DMS53 treated with DMSO at 0.1 percent for 48 hours (cell line): ENCODE data around the gene RILPL2.
"Not testable (repeated sequence)": the region's sequence is repeated elsewhere in the genome, so short reads cannot be mapped to it uniquely, and the experiment has no call there.

Experiments
- DNase-seq: peaks from one replicate; lab custom pipeline; 2025; ENCODE audit not compliant: unreplicated experiment; lab: John Stamatoyannopoulos, UW

The RILPL2 gene

DNA sequence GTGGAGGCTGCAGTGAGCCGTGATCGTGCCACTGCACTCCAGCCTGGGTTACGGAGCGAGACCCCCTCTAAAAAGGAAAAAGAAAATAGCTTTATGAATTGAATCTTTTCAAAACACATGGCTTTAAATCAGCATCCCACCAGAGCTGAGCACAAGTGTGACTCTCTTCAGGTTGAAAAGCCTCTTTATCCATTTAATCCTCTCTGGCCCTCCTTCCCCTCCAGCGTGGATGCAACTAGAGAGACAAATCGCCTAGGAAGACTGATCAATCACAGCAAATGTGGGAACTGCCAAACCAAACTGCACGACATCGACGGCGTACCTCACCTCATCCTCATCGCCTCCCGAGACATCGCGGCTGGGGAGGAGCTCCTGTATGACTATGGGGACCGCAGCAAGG is 29.2 kb downstream of the RILPL2 start:
- not testable (repeated sequence) for DNase-seq

DNA sequence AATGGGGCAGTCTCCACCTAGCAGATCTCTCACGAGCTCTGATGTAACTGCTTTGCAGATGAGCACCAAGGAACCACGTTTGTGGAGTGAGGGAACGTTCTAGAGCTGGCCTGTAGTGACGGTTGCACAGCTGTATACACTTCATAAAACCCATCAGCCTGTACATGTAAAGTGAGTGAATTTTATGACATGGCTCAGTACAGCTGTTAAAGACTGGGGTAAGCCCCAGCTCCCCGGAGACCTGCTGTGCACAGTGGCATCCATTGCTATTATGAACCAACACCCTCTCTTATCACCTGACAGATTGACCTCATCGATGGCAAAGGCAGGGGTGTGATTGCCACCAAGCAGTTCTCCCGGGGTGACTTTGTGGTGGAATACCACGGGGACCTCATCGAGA is 31.9 kb downstream of the RILPL2 start:
- DNase-seq = no peak

DNA sequence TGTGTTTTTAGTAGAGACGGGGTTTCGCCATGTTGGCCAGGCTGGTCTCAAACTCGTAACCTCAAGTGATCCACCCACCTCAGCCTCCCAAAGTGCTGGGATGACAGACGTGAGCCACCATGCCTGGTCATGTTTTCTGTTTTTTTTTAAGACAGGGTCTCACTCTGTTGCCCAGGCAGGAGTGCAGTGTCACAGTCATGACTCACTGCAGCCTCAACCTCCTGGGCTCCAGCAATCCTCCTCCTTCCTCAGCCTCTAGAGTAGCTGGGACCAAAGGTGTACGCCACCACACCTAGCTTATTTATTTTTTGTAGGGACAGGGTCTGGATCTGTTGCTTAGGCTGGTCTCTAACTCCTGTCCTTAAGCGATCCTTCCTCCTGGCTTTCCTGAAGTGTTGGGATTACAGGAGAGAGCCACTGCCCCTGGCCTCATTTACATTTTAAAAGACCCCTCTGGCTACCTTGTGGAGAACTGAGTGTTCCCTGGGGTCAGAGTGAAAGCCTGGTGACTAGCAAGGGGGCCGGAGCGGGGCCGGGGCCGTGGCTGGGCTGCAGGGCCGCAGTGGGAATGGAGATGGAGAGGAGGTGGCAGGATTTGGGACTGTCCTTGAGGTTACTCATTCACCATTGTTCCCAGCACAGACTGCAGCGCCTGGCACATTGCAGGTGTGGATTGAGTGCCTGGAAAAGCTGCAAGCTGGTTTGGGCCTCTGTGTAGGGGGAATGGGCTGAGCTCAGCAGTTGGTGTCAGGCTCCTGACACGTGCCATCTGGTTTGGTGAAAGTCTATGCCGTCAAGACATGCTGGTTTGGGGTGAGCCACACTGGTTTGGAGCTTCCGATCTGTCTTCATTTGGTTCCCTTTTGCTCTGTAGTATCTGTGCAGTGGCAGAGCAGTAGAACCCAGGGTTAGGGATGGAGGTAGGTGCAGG is 34.5 kb downstream of the RILPL2 start:
- DNase-seq = no peak

DNA sequence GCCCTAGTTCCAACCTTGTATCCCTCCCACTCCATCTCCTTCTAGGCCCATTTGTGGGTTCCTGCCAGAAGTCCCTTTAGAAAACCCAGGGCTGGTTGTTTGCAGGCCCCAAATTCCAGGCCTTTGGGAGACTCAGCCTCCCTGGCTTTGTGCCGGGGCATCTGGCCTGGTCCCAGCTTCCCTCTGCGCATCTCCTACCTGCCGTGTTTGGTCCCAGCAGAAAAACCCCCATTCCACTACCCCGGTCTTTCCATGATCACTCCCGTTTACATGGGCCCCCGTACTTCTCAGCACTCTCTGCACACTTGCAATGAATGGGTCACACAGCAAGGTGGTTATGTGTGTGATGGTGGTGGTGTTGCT is 37.2 kb downstream of the RILPL2 start:
- no peak for DNase-seq

DNA sequence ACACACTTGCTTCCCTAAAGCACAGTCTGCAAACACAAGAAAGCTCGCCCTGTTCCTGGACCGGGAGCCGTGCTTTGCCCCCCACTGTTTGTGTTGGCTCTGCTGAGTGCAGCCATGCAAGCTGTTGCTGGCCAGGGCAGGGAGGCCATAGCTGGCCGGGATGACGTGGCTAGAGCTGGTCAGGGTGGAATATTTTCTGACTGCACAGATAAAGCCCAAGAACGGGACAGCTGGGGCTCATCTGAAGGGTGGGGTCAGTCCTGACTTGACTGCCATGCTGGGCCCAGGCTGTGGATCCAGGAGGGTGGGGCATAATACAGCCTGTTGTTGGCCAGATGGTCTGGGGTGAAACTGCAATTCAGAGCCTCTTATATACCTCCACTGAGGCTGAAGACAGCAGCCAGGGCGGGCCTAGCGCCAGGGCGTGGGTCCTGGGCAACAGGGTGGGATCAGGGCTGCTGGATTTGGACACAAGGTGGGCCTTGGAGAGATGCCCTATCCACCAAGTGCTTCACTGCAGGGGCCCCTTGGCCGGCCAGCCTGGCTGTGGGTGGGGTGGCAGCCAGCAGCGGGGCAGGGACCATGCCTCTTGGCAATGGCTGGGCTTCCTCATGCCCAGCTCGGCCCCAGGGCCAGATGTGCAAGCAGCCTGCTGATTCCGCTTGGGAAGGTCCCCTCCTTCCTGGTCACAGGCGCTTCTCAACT is 37.8 kb downstream of the RILPL2 start:
- DNase-seq = no peak

DNA sequence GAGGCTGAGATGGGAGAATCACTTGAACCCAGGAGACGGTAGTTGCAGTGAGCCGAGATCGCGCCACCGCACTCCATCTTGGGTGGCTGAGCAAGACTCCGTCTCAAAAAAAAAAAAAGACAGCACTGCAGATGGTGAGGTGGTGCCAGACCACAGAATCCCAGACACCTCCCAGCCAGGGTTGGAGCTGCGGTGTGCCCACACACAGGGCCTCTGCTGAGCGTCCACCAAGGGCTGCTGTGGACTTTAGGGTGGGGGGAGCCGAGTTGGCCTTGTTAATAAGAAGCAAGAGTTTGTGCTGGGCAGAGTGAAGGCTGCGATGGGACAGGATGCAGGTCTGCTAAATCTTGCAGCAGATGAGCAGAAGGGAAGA is 38.3 kb downstream of the RILPL2 start:
- no peak for DNase-seq

DNA sequence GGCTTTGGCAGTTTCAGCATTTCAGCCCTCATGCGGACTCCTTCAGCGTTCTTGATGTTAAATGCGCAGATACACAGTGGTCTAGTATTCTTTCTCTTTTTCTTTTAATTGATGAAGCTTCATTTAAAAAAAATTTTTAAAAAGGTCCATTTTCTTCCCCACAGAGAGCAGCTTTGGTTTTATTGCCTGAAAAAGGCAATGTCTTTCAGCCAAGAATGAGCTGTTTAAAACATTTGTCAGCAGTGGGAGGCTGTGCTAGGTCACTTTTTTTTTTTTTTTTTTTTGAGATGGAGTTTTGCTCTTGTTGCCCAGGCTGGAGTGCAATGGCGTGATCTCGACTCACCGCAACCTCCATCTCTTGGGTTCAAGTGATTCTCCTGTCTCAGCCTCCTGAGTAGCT is 39.1 kb downstream of the RILPL2 start:
- DNase-seq = no peak

DNA sequence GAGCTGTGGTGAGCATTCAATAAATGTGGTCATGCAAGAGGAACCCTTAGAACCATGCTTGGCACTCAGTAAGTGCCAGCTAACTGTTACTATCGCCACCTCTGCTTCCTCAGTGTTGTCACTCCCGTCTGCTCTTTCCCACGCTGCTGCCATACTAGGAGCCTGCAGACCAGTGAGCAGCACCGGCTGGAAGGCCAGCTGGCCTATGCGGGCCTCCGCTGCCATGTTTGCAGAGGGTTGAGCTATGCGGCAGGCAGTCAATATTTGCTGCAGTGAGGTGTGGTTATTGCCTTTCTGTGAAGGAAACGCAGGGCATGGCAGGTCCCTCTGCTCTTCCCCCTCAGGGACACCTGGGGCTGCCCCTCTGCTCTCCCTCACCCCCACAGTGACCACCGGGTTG is 39.5 kb downstream of the RILPL2 start:
- DNase-seq = no peak

DNA sequence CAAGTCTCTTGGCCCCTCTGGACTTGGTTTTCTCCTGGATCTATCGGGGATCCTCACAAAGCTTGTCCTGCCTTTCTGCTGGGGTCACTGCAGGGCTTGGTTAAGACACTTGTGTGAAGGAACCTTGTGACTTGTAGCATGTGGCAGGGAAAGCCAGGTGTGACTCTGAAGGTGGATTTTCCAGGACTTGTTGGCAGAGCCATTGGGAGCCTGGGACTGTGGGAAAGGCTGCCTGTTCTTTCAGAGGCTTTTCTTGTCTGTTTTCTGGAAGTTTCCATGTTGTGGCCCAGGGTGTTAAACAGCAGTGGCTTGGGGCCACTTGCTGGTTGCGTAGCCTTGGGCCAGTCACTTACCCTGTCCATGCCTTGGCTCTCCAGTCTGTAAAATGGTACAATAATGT is 39.9 kb downstream of the RILPL2 start:
- DNase-seq = no peak

DNA sequence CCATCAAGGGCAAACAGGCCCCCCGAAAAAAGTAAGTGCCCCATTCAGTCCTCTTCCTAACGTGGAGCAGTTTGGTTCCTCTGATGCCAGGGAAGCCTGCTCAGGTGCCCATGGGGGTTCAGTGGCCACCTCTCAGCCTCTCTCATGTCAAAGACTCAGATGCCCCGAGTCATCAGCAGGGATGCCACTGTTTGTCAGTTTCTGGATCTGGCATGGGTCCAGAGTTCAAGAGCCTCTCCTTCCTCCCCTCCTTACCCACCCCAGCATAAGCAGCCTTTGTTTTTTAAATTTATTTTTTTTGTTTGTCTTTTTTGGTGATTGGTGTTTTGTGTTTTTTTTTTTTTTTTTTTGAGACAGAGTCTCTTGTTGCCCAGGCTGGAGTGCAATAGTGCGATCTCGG is 41.2 kb downstream of the RILPL2 start:
- no peak for DNase-seq

DNA sequence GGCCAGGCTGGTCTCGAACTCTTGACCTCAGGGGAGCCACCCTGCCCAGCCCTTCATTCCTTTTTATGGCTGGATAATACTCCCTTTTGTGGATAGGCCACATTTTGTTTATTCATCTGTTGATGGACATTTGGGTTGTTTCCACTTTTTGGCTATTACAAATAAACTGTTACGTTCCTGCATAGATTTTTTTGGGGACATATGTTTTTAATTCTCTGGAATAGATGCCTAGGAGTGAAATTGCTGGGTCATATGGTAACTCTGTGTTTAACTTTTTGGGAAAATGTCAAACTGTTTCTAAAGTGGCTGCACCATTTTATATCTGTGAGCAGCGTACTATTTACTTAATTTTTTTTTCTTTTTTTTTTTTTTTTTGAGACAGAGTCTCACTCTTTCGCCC is 42.7 kb downstream of the RILPL2 start:
- no peak for DNase-seq

DNA sequence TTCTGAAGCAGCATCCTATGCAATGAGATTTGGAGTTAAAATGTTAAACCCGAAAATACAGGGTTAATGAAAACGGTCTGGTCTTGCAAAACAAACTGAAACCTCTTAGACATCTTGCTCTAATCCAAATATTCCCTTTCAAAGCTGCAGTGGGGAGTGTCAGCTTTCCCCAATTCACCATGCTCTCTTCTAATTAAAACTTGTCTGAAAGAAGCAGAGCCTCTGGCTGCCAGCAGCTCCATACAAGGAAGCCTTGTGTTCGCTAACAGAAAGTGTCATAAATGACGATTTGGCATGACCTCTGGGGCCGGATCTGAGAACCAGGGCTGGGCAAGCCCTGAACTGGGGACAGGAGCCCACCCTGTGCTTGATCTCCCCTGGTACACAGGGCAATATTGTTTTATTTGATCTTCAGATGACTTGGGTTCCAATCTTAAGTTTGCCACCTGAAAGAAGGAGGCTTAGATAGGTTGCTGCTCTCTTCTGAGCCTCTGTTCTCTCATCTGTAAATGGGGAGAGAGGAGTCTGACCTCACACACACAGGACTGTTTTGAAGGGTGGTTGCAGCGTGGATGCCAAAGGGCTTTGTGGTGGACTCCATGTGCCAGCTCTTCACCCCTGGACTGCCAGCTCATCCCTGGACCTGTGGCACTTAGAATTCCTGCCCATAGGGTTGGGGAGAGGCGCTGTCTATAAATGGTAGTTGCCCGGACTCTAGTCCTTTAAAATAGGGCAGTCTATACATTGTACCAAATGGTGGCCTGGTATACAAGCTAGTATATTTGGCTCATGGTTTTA is 44.7 kb downstream of the RILPL2 start:
- no peak for DNase-seq

DNA sequence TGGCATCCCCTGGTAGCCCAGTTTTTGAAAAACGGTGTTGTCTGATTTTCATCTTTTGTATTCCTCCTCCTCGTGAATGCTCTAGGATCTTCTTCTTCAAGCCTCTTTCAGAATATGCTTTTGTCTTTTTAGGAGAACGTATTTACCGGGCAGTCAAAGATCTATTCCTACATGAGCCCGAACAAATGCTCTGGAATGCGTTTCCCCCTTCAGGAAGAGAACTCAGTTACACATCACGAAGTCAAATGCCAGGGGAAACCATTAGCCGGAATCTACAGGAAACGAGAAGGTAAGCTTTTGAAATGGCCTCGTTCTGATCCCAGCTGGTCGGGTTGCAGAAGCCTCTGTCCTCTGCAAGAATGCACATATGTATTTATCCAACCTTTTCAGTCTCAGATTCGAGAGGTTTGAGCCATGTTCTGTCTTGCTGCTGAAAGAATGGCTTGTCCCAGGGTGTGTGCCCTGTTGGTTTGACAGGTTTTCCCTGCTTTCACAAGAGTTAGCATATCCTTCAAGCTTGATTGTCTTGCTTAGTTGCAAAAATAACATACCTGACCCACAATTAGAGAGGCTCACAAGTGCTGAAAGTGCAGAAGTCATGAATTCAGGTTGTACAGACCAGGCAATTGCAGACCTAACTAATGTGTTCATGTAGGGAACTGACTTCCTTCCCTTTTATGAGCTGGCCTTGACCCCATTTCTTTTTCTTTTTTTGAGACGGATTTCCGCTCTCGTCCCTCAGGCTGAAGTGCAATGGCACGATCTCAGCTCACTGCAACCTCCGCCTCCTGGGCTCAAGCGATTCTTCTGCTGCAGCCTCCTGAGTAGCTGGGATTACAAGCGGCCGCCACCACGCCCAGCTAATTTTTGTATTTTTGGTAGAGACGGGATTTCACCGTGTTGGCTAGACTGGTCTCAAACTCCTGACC is 45.7 kb downstream of the RILPL2 start:
- DNase-seq = no peak

DNA sequence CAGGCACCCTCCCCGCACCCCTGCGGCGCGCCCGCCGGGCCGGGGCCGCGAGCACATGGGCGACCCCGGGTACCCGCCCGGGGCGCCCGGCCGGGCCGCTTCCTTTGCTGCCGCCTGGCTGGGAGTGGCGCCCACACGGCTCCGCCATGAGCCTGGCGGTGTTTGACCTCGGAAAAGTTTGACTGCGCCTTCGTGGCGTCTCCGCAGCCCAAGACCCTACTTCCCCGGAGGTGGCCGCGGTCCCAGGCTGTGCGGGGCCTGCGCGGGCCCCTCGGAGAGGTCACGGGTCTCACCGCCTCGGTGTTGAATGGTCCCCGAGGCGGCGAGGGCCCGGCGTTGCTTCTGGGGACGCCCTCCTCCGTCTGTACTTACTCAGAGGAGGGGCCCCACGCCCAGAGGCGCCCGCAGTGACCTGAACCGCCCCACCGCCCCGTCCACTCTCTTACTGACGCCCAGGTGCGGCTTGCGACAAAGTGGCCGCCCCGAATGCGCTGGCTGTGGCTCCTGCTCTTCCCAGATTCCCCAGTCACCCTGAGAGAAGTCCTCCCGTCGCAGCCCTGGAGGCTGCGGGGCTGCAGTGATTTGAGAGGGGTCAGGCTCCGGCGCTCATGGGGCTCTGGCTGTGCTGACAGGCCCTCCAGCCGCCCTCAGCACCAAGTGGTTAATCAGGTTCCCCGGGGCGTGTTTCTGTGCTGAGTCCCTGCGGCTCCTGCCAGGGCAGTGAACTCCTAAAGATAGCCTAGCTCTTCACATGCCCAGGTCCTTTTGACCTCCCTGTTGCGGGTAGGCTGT is 46.7 kb downstream of the RILPL2 start:
- no peak for DNase-seq

DNA sequence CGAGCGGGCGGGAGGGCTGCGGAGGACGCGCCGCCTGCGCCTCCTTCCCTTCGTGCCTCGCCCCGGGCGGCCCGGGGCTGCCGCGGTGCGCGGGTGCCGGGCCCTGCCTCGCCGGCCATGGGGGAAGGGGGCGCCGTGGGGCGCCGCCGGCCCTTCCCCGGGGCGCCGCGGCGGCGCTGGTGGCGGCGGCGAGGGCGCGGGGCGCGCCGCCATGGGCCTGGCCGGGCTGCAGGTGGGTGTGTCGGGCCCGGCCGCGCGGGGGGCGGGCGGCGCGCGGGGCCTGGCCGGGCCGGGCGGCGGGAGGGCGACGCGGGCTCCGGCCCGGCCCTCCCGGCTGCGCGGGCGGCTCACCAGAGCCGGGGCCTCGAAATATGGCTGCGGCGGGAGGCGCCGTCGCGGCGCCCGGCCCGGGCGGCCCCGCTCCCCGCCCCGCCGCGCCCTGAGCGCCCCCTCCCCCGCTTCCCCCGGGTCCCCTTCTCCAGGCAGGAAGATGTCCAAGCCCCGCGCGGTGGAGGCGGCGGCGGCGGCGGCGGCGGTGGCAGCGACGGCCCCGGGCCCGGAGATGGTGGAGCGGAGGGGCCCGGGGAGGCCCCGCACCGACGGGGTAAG is 47.4 kb downstream of the RILPL2 start:
- no peak for DNase-seq

DNA sequence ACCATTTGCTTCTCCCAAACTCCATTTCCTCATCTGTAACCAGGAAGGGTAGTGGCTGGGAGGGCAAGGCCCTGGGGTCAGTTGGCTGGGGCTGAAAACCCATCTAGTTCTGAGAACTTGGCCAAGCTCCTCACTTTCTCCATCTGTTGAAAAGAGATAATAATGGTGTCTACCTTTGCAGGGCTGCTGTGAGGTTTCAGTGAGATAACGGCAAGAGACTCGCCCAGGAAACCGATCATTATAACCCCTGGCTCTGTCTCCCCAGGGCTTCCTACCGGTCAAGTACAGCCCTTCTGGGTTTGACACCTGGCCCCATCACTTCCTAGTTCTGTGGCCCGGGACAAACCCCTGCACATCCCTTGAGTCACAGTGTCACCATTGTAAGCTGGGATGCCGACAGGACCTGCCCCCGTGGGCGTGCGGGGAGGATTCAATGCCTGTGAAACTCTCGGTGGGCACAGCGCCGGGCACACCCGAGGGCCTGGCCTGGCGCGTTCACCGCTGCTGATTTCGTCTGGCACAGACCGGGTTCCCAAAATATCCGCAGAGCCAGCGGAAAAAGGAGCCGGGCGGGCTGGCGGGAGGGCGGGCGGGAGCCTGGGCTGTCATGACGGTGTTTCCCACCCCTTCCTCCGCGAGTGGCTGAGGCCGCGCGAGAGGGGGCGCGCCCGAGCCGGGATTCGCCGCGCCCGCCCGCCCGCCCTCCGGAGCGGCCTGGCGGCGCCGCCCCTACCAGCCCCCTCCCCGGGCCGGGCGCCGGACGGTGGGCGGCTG is 48.1 kb downstream of the RILPL2 start:
- DNase-seq = peak; percentile 32

DNA sequence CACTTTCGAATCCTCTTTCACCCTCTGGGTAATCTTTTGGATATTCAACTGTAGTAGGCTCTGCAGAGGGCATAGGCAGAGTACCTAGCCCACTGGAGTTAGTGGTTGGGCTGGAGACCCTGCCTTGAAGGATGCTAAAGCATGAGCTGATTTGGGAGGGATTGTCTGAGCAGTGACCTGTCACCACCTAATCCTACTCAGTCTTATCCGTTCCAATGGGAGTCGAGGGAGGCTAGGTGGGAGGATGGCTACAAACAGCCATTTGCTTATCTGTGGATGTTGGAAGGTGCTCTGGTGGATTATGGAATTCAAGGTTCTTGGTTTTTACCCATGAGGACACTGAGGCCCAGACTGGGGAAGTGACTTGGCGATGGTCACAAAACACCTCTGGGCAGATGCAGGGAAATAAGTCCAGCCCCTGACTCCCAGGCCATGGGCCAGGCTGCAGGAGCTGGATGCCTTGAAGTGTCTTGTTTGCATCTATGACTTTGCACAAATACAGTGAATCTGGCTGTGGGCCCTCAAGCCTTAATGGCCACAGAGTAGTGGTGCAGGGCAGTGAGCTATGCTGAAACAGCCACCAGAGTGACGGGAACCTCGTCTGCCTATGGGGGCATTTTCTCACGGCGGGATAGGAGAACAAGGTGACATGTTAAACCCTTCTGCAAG is 48.8 kb downstream of the RILPL2 start:
- no peak for DNase-seq

DNA sequence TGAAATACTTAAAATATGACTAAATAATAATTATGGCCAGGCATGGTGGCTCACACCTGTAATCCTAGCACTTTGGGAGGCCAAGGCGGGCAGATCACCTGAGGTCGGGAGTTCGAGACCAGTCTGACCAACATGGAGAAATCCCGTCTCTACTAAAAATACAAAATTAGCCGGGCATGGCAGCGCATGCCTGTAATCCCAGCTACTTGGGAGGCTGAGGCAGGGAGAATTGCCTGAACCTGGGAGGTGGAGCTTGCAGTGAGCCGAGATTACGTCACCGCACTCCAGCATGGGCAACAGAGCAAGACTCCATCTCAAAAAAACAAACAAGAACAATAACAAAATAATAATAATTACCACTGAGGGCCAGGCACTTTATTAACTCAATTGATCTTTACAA is 50.9 kb downstream of the RILPL2 start:
- DNase-seq = not testable (repeated sequence)
